ENCODE measurements around the gene CXXC5. TPM values are rescaled to one million over a fixed set of nuclear protein-coding genes. Genes with fewer than 3 reads are reported as not detected.
A peak's percentile ranks its signal among the peaks of the same experiment; 100 is the strongest.

CXXC5 gene
- polyA plus RNA-seq, 1 donor from 2014 or later, result 24.4 TPM

DNA sequence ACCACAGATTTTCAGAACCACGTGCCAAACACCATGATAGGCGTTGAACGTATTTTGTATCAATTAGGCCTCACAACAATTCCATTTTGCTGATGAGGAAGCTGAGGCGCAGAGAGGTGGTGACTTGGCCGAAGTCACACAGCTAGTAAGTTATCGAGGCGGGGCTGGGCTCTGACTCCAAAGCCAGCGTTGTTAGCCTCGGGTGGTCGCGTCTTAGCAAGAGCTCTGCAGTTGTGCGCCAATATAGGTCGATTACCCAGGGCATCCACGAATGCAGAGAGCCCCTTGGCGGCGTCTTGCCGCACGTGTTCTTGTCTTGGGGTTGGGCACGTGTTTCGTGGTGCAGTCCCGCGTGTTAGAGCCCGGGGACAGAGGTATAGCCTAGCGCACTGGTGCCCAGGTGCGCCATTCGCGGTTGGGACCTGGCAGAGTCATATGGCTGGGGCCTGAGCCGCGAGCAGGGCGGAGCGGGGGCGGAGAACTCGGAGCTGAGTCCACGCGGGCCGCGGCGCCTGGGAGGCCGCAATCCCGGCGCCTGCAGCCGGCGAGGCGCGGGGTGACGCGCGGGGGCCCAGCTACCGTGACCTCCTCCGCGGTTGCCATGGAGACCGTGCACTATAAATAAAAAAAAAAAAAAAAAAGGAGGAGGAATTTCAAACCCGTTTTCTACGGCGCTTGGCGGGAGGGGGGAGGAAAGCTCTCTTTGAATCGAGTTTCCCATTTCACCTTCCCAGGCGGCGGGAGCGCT, 62.3 kb downstream of the CXXC5 start:
- no peaks in the 10 kb centered on the region for H3K9me3 ChIP-seq (ENCODE audit: low read length)
- peak; percentile 76 for TF ChIP-seq MXI1 (conservative IDR thresholded peaks at IDR 0.05; ENCODE audit: poor library complexity, severe bottlenecking)
- TF ChIP-seq POLR2AphosphoS5 (IDR thresholded peaks at IDR 0.05), result peak; percentile 19
- no peak for TF ChIP-seq CTCF (IDR thresholded peaks at IDR 0.05; ENCODE audit: poor library complexity, severe bottlenecking)
- no peak for TF ChIP-seq RAD21 (conservative IDR thresholded peaks at IDR 0.05)
- TF ChIP-seq SMC3 (conservative IDR thresholded peaks at IDR 0.05; ENCODE audit: poor library complexity), result no peak
- TF ChIP-seq EZH2 (IDR thresholded peaks at IDR 0.05; ENCODE audit: borderline replicate concordance, insufficient read depth, low read length, poor library complexity, severe bottlenecking), result no peak
- peak; percentile 17 for TF ChIP-seq EP300 (conservative IDR thresholded peaks at IDR 0.05; ENCODE audit: poor library complexity, severe bottlenecking)
- TF ChIP-seq TAF1 (IDR thresholded peaks at IDR 0.05; ENCODE audit: low read depth), result no peak
- TF ChIP-seq, protein P1, sequence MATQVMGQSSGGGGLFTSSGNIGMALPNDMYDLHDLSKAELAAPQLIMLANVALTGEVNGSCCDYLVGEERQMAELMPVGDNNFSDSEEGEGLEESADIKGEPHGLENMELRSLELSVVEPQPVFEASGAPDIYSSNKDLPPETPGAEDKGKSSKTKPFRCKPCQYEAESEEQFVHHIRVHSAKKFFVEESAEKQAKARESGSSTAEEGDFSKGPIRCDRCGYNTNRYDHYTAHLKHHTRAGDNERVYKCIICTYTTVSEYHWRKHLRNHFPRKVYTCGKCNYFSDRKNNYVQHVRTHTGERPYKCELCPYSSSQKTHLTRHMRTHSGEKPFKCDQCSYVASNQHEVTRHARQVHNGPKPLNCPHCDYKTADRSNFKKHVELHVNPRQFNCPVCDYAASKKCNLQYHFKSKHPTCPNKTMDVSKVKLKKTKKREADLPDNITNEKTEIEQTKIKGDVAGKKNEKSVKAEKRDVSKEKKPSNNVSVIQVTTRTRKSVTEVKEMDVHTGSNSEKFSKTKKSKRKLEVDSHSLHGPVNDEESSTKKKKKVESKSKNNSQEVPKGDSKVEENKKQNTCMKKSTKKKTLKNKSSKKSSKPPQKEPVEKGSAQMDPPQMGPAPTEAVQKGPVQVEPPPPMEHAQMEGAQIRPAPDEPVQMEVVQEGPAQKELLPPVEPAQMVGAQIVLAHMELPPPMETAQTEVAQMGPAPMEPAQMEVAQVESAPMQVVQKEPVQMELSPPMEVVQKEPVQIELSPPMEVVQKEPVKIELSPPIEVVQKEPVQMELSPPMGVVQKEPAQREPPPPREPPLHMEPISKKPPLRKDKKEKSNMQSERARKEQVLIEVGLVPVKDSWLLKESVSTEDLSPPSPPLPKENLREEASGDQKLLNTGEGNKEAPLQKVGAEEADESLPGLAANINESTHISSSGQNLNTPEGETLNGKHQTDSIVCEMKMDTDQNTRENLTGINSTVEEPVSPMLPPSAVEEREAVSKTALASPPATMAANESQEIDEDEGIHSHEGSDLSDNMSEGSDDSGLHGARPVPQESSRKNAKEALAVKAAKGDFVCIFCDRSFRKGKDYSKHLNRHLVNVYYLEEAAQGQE (IDR thresholded peaks at IDR 0.05; ENCODE audit: borderline replicate concordance), result peak; percentile 50
- H3K27ac ChIP-seq (ENCODE audit: low read length), result peak overlapping the region; percentile 81
- no peaks in the 10 kb centered on the region for H4K20me1 ChIP-seq (ENCODE audit: insufficient read depth)
- peaks cover 10% of the 10 kb centered on the region for H3F3A ChIP-seq (ENCODE audit: insufficient read depth, low read length, poor library complexity, severe bottlenecking)
- H3K79me2 ChIP-seq (replicated peaks; ENCODE audit: insufficient read depth, low read length), result no peaks in the 10 kb centered on the region
- peak overlapping the region; percentile 76 for H3K4me2 ChIP-seq (ENCODE audit: low read length)
- H3K9ac ChIP-seq (ENCODE audit: low read length), result peak overlapping the region; percentile 73
- H2AFZ ChIP-seq (ENCODE audit: low read depth, low read length), result peak overlapping the region; percentile 45
- H3K36me3 ChIP-seq (ENCODE audit: insufficient read depth, low read length), result no peaks in the 10 kb centered on the region
- H3K9me2 ChIP-seq (ENCODE audit: insufficient read depth, low read length), result no peaks in the 10 kb centered on the region
- H3K27me3 ChIP-seq (ENCODE audit: insufficient read depth, low read depth, low read length), result no peaks in the 10 kb centered on the region
- H3K4me3 ChIP-seq (ENCODE audit: low read length), result peak overlapping the region; percentile 69

DNA sequence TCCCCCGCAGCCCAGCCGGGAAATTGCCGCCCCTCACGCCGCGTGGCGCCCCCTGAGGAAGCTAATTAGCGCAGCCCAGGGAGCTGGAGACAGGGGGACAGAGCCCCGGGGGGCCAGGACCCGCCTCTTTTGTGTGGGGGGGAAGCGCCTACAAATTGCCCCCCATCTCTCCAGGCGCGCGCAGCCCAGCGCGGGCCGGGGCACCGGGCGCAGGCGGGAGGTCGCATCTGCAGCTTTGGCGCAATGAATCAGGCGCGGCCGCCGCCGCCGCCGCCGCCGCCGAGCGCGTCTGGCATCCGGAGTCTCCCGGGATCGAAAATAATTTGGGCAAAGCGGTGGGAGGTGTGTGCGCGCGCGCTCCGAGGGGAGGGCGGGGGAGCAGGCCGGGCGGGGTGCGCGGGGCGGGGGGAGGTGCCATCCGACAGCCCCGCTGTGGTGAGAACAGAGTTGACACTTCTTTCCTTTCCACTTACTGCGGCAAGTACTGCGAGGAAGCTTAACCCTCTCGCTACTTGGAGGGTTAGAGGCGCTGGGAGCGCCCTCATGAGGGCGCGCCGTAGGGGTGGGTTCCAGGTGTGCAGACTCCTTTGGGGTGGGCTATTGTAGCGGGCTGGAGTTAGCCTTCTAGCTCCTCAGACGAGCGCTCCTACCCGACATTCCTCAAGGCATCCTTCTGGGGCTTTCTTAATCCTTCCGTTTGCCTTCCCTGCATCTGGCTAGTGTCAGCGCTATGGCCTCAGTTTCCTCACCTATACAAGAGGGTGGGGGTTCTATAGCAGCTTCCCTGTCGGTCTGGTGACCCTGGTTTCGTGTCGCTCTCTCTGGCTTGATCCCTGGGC, 63.1 kb downstream of the CXXC5 start:
- H3K27ac ChIP-seq (ENCODE audit: low read length), result peak overlapping the region; percentile 81
- no peaks in the 10 kb centered on the region for H3K9me3 ChIP-seq (ENCODE audit: low read length)
- peak overlapping the region; percentile 45 for H2AFZ ChIP-seq (ENCODE audit: low read depth, low read length)
- H3K9me2 ChIP-seq (ENCODE audit: insufficient read depth, low read length), result no peaks in the 10 kb centered on the region
- H3K36me3 ChIP-seq (ENCODE audit: insufficient read depth, low read length), result no peaks in the 10 kb centered on the region
- H3K9ac ChIP-seq (ENCODE audit: low read length), result peak overlapping the region; percentile 73
- H3K27me3 ChIP-seq (ENCODE audit: insufficient read depth, low read depth, low read length), result no peaks in the 10 kb centered on the region
- TF ChIP-seq EZH2 (IDR thresholded peaks at IDR 0.05; ENCODE audit: borderline replicate concordance, insufficient read depth, low read length, poor library complexity, severe bottlenecking), result no peak
- peak; percentile 37 for TF ChIP-seq POLR2AphosphoS5 (IDR thresholded peaks at IDR 0.05)
- TF ChIP-seq, protein P1 (IDR thresholded peaks at IDR 0.05; ENCODE audit: borderline replicate concordance), result no peak
- no peak for TF ChIP-seq TAF1 (IDR thresholded peaks at IDR 0.05; ENCODE audit: low read depth)
- peak; percentile 57 for TF ChIP-seq CTCF (IDR thresholded peaks at IDR 0.05; ENCODE audit: poor library complexity, severe bottlenecking)
- TF ChIP-seq MXI1 (conservative IDR thresholded peaks at IDR 0.05; ENCODE audit: poor library complexity, severe bottlenecking), result peak; percentile 11
- no peak for TF ChIP-seq EP300 (conservative IDR thresholded peaks at IDR 0.05; ENCODE audit: poor library complexity, severe bottlenecking)
- peak; percentile 28 for TF ChIP-seq RAD21 (conservative IDR thresholded peaks at IDR 0.05)
- TF ChIP-seq SMC3 (conservative IDR thresholded peaks at IDR 0.05; ENCODE audit: poor library complexity), result no peak
- H3K79me2 ChIP-seq (replicated peaks; ENCODE audit: insufficient read depth, low read length), result no peaks in the 10 kb centered on the region
- H3K4me3 ChIP-seq (ENCODE audit: low read length), result peak overlapping the region; percentile 69
- H4K20me1 ChIP-seq (ENCODE audit: insufficient read depth), result no peaks in the 10 kb centered on the region
- peaks cover 10% of the 10 kb centered on the region for H3F3A ChIP-seq (ENCODE audit: insufficient read depth, low read length, poor library complexity, severe bottlenecking)
- H3K4me2 ChIP-seq (ENCODE audit: low read length), result peak overlapping the region; percentile 76

Measured in neural cell (in vitro differentiated cells).